ENCODE results near the gene HOXA1.

HOXA1 gene

DNA sequence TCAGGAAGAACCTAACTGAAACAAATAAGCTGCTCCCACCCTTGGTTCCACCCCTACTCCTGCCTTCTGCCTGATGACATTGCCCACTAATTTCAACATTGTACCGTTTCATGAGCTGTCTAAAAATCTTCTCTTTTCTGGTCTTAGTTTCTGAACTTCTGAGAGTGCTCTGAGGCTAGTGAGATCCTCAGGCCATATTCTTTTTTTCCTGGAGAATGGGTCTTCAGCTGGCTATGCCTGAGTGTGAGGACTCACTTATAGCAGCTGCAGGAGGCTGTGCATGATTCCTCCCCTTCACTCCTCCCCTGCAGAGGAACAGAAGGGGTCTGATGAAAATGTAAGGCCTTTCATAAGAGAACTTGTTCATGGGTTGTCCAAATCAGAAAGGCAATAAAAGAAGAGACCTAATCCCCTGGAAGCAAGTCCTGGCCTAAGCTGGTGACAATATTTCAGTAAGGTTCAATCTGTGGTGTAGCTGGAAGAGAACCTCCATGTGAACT, 23.7 kb upstream of the HOXA1 start:
- no peak for TF ChIP-seq CTCF (IDR thresholded peaks at IDR 0.05; ENCODE audit: insufficient read depth, missing control alignments)
- FAIRE-seq (no peak), DNase-seq (ENCODE audit: insufficient read length, low spot score) (no peak)

- TF ChIP-seq CTCF (IDR thresholded peaks at IDR 0.05; ENCODE audit: insufficient read depth, missing control alignments) = no peak
- FAIRE-seq (no peak), DNase-seq (ENCODE audit: insufficient read length, low spot score) (no peak)
Observed at GRCh38 chr7:27118580-27118979, 22.8 kb upstream of the HOXA1 start.

- FAIRE-seq (no peak), DNase-seq (ENCODE audit: insufficient read length, low spot score) (no peak)
- no peak for TF ChIP-seq CTCF (IDR thresholded peaks at IDR 0.05; ENCODE audit: insufficient read depth, missing control alignments)
Observed at GRCh38 chr7:27117887-27118491, 22.2 kb upstream of the HOXA1 start.

- TF ChIP-seq CTCF (IDR thresholded peaks at IDR 0.05; ENCODE audit: insufficient read depth, missing control alignments) = no peak
- FAIRE-seq = no peak
- DNase-seq (ENCODE audit: insufficient read length, low spot score) = no peak
Observed at GRCh38 chr7:27116962-27117886, 21.4 kb upstream of the HOXA1 start.

- DNase-seq (ENCODE audit: insufficient read length, low spot score) = no peak
- no peak for TF ChIP-seq CTCF (IDR thresholded peaks at IDR 0.05; ENCODE audit: insufficient read depth, missing control alignments)
- no peak for FAIRE-seq
Observed at GRCh38 chr7:27116031-27116961, 20.5 kb upstream of the HOXA1 start.

DNA sequence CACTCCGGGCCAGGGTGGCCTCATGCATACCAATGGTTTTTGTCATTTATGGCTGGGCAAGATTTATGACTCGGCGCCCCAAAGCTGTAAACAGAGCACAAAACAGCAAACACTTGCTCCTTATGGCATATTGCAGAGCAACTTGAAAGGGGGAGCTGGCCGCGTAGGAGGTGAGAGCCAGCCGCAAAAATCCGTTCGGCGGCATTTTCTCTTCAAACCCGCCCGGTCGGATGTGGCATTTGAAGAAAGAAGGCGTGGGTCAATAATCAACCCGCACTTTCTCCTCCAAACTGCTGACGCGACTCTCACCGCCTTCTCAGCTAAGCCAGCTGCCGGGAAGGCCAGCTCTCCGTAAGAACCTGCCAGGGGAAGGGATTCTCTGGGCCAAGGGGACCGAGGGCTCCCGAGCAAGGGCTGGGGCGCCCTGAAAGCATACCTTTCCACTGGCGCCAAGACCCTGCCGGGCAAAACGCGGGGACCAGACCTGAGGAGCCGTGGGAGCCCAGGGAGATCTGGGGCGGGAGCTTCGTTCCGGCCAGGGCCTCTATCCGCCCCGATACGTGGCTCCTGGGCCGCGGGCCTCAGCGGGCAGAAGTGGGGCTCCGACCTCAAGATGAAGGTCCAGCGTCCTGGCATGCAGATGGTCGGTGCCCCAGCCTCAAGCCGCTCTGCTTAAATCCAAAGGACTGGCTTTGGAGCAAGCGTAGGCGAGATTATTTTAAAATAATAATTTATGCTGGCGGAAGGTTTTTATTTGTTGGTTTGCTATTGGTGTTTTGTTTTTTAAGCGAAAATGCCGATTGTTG, 19.6 kb upstream of the HOXA1 start:
- no peak for TF ChIP-seq CTCF (IDR thresholded peaks at IDR 0.05; ENCODE audit: insufficient read depth, missing control alignments)
- FAIRE-seq (no peak), DNase-seq (ENCODE audit: insufficient read length, low spot score) (no peak)

Measured in D721Med (cell line).